Keratinocyte (primary cell): ENCODE results near the gene SPOCD1. TPM values are rescaled to one million over a fixed set of nuclear protein-coding genes. Genes with fewer than 3 reads are reported as not detected.
A peak's percentile ranks its signal among the peaks of the same experiment; 100 is the strongest.

ENCODE experiments used
- DNase-seq: peaks from one replicate; pipeline ENCODE4 v3.0.0-alpha.2; 2011; ENCODE audit warnings: low read depth, missing footprints, low spot score
- FAIRE-seq: peaks from 2 replicates; lab custom pipeline; 2011; peaks lifted over from hg19 to GRCh38; lab: Jason Lieb, UNC
- H2AFZ ChIP-seq: 2 replicates; pipeline ENCODE4 v1.6.0; 2012; ENCODE audit warnings: low read length, control low read depth, inconsistent platforms; ENCODE audit not compliant: control insufficient read depth
- H3K27ac ChIP-seq: 2 replicates; pipeline ENCODE4 v1.5.1; 2011; ENCODE audit warnings: low read length; ENCODE audit not compliant: control insufficient read depth, insufficient read depth
- H3K27me3 ChIP-seq: 3 replicates; pipeline ENCODE4 v1.6.0; 2011; ENCODE audit warnings: low read length; ENCODE audit not compliant: control insufficient read depth, insufficient read depth; ENCODE audit errors: extremely low read depth
- H3K36me3 ChIP-seq, 2 experiments: 2 replicates in 1 of 2; 3 replicates in 1 of 2; pipeline ENCODE4 v1.5.1; 2011; ENCODE audit warnings: low read length in 2 of 2, mild to moderate bottlenecking in 1 of 2; ENCODE audit not compliant: control insufficient read depth in 2 of 2, insufficient read depth in 2 of 2; ENCODE audit errors: extremely low read depth in 1 of 2
- H3K4me1 ChIP-seq: 3 replicates; pipeline ENCODE4 v1.5.1; 2011; ENCODE audit warnings: low read length; ENCODE audit not compliant: control insufficient read depth, insufficient read depth; ENCODE audit errors: extremely low read depth
- H3K4me2 ChIP-seq: 3 replicates; pipeline ENCODE4 v1.6.0; 2011; ENCODE audit warnings: low read depth, low read length; ENCODE audit not compliant: control insufficient read depth, insufficient read depth; ENCODE audit errors: extremely low read depth
- H3K4me3 ChIP-seq, 3 experiments: fragments of 200-600 bp in 1 of 3; sonication (generic) in 1 of 3; 2 replicates in 2 of 3; 3 replicates in 1 of 3; pipeline ENCODE4 v1.5.1; 2011 to 2016; ENCODE audit warnings: low read length in 3 of 3, mild to moderate bottlenecking in 3 of 3, control low read depth in 2 of 3, inconsistent platforms in 1 of 3, low read depth in 1 of 3, mixed read lengths in 1 of 3, mixed run types in 1 of 3, moderate library complexity in 1 of 3; ENCODE audit not compliant: control insufficient read depth in 2 of 3, insufficient read depth in 2 of 3; ENCODE audit errors: extremely low read depth in 1 of 3
- H3K79me2 ChIP-seq: 2 replicates; pipeline ENCODE4 v1.6.0; 2012; ENCODE audit warnings: low read length; ENCODE audit not compliant: control insufficient read depth, insufficient read depth
- H3K9ac ChIP-seq: 3 replicates; pipeline ENCODE4 v1.6.0; 2011; ENCODE audit warnings: low read length; ENCODE audit not compliant: control insufficient read depth, insufficient read depth; ENCODE audit errors: extremely low read depth
- H3K9me1 ChIP-seq: 3 replicates; pipeline ENCODE4 v1.6.0; 2011; ENCODE audit warnings: low read length; ENCODE audit not compliant: control insufficient read depth, insufficient read depth; ENCODE audit errors: extremely low read depth
- H3K9me3 ChIP-seq: 2 replicates; pipeline ENCODE4 v1.5.1; 2012; ENCODE audit warnings: low read depth, low read length; ENCODE audit not compliant: control insufficient read depth
- H4K20me1 ChIP-seq: 3 replicates; pipeline ENCODE4 v1.6.0; 2011; ENCODE audit warnings: low read length; ENCODE audit not compliant: control insufficient read depth, insufficient read depth; ENCODE audit errors: extremely low read depth
- EZH2 ChIP-seq: IDR thresholded peaks from one replicate; pipeline ENCODE4 v1.6.1; 2012; ENCODE audit warnings: inconsistent platforms, mild to moderate bottlenecking, low read length, moderate library complexity
- dilution Hi-C: fragments of 300-500 bp; cut with MboI; formaldehyde crosslinking; loops from one replicate; pipeline ENCODE4 v1.7.0; 2020; ENCODE audit warnings: low sequenced_read_pairs; ENCODE audit not compliant: extremely low pct_ligation_motif_present
- polyA plus RNA-seq, 5 experiments: library from polyadenylated mRNA; depleted of rRNA in 3 of 5; stranded (reverse) in 3 of 5; stranded (forward) in 1 of 5; unstranded in 1 of 5; fragments of >200 nt; gene quantifications; 1 replicate in 1 of 5; 2 replicates in 3 of 5; 3 replicates in 1 of 5; pipeline versions ENCODE4 v1.2.1 to v1.2.3, GENCODE V29; 2011 to 2012; ENCODE audit warnings: missing spikeins in 2 of 5, low read depth in 1 of 5, low replicate concordance in 1 of 5
- TF ChIP-seq, protein P1 (sequence below), 3 experiments: IDR thresholded peaks in 1 of 3; conservative IDR thresholded peaks in 1 of 3; optimal IDR thresholded peaks in 1 of 3; 2 replicates in 2 of 3; 3 replicates in 1 of 3; pipeline versions ENCODE3 to v1.5.1; 2011; ENCODE audit warnings: low read length in 3 of 3, mild to moderate bottlenecking in 3 of 3, moderate library complexity in 2 of 3, control low read depth in 1 of 3, inconsistent platforms in 1 of 3; ENCODE audit not compliant: insufficient read depth in 2 of 3; ENCODE audit errors: extremely low read depth in 1 of 3

The SPOCD1 gene
- polyA plus RNA-seq, 1 donor (not counting 4 experiments of a cell fraction or from before 2014, with no cell fraction given), result 4.7 TPM

DNA sequence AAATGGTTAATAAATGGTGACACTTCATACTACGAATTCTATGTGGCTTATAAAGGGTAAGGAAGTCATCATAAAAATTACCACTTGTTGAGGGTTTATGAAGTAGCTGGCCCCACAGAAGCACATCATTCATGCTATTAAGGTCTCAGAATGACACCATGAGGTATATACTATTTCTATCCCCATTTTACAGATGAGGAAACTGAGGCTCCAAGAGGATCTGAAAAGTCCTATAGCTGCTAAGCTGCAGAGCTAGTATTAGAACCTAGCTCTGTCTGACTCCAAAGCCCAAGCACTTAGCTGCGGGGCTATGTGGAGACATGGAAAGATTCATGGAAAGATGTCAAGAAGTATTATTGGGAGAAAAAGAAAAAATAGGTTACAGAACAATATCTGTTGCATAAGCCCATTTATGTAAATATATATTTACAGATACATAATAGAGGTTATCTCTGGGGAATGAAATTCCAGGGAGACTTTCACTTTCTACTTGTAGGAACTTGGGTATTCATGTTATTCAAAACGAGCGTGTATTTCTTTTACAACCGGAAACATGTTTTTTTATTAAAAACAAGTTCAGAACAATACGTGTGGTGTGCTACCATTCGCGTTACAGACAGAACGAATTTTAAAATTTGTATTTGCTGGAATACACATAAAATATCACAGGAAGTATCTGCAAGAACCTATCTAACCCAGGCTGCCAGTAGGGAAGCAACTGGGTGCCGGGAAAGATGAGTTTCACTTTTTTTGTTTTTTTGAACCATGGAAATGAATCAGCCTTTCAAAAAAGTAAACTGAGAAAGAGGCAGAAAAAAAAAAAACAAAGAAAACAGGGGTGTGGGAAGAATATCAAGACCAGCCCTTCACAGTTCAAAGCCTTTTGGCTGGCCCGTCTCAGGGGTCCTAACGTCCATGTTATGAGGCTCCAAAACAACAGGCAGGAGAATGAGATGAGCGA lies 13.4 kb downstream of the SPOCD1 start:
- Histone ChIP-seq H3K9me3 (no peaks in the 10 kb centered on the region), H4K20me1 (no peaks in the 10 kb centered on the region), H3K9me1 (no peaks in the 10 kb centered on the region), H3K9ac (no peak overlapping the region), H2AFZ (peak overlapping the region; percentile 59), H3K4me1 (peaks cover 18% of the 10 kb centered on the region), H3K4me3 (peak overlapping the region in 2 of 3 experiments; percentile 49 to 52), H3K36me3 (no peaks in the 10 kb centered on the region), H3K27ac (no peak overlapping the region), H3K27me3 (no peaks in the 10 kb centered on the region), H3K4me2 (peak overlapping the region; percentile 56), H3K79me2 (no peaks in the 10 kb centered on the region)
- DNase-seq (no peak), FAIRE-seq (no peak)
- no peak for TF ChIP-seq EZH2
- TF ChIP-seq, protein P1, sequence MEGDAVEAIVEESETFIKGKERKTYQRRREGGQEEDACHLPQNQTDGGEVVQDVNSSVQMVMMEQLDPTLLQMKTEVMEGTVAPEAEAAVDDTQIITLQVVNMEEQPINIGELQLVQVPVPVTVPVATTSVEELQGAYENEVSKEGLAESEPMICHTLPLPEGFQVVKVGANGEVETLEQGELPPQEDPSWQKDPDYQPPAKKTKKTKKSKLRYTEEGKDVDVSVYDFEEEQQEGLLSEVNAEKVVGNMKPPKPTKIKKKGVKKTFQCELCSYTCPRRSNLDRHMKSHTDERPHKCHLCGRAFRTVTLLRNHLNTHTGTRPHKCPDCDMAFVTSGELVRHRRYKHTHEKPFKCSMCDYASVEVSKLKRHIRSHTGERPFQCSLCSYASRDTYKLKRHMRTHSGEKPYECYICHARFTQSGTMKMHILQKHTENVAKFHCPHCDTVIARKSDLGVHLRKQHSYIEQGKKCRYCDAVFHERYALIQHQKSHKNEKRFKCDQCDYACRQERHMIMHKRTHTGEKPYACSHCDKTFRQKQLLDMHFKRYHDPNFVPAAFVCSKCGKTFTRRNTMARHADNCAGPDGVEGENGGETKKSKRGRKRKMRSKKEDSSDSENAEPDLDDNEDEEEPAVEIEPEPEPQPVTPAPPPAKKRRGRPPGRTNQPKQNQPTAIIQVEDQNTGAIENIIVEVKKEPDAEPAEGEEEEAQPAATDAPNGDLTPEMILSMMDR (optimal IDR thresholded peaks at IDR 0.05 in 1 of 3, IDR thresholded peaks at IDR 0.05 in 1 of 3, conservative IDR thresholded peaks at IDR 0.05 in 1 of 3; ENCODE audit: extremely low read depth in 1 of 3, insufficient read depth in 2 of 3, low read length in 3 of 3), result no peak
- dilution Hi-C loops, result no loop called here

DNA sequence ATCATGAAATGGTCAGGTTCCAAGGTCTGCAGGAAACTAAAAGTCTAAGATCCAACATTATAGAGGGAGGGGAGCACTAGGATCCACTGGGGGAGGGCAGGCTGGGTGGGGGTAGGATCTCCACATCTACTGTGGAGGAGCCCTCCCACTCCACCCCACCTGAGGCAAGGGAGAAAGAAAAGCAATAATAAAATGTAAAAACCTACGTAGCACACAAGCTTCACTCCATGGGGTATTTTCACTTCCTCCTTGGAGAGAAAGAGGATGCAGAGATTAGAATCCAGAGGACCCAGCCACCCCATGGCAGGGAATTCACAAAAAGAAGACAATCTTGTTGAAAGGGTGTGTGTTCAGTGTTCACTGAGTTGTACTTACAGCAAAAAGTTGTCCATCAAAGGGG lies 14.4 kb downstream of the SPOCD1 start:
- Histone ChIP-seq H3K4me2 (no peak overlapping the region), H3K9ac (no peak overlapping the region), H3K79me2 (no peaks in the 10 kb centered on the region), H4K20me1 (no peaks in the 10 kb centered on the region), H3K9me3 (no peaks in the 10 kb centered on the region), H3K4me1 (peaks cover 21% of the 10 kb centered on the region), H3K4me3 (no peak overlapping the region), H3K27ac (no peak overlapping the region), H3K36me3 (no peaks in the 10 kb centered on the region), H3K9me1 (no peaks in the 10 kb centered on the region), H2AFZ (no peak overlapping the region), H3K27me3 (no peaks in the 10 kb centered on the region)
- TF ChIP-seq EZH2, result no peak
- TF ChIP-seq, protein P1 (optimal IDR thresholded peaks at IDR 0.05 in 1 of 3, IDR thresholded peaks at IDR 0.05 in 1 of 3, conservative IDR thresholded peaks at IDR 0.05 in 1 of 3; ENCODE audit: extremely low read depth in 1 of 3, insufficient read depth in 2 of 3, low read length in 3 of 3), result no peak
- FAIRE-seq (no peak), DNase-seq (no peak)
- dilution Hi-C loops, result no loop called here
